Heart left ventricle (tissue), 13 donors: ENCODE data around the gene YY1AP1.

Source experiments
- CTCF ChIP-seq, 12 donors: fragments of 200-600 bp; sonication (generic) in 4 of 12; IDR thresholded peaks; one replicate each; pipeline versions ENCODE4 v1.5.0 to v1.8.0; 2018 to 2022; ENCODE audit warnings: antibody characterized with exemption in 12 of 12, mild to moderate bottlenecking in 5 of 12
- POLR2A ChIP-seq, 2 donors: fragments of 450-650 bp; IDR thresholded peaks; one replicate each; pipeline ENCODE4 v1.6.1; 2017; ENCODE audit warnings: antibody characterized with exemption in 2 of 2, mild to moderate bottlenecking in 2 of 2, moderate library complexity in 2 of 2
- donor health status: ischemic (EF 13 %, LVEDD 7.1; RV severe dilation, severe dysfunction).
- donor health status: DM: no; HTN: yes; CAD: no.
- donor health status: DM: no; HTN: no; CAD: no.
- donor health status: ischemic (EF 25% LVEDD 6.9; RV normal size, moderate dysfunction).
- donor health status: ischemic (EF 25% LVEDD 5.7; RV mildly dilated, moderate dysfunction).
- donor health status: ischemic (EF 35%, LVEDD 5.7; RV mildly dilated, moderate dysfunction).
- donor health status: nonischemic (EF 11% LVEDD 7.7; RV severe dilation, severe dysfunction).
- donor health status: DM: yes; HTN: yes; CAD: no.
- donor health status: PGD.
- donor health status: ischemic (EF 29% LVEDD 5.4; RV normal size, mild dysfunction).
- donor health status: nonischemic (EF 23%, LVEDD 6.1; RV moderate dilation, normal function).

GRCh38 chr1:155652951-155653350 is 35.6 kb downstream of the YY1AP1 start:
- TF ChIP-seq CTCF (IDR thresholded peaks at IDR 0.05) (no peak), POLR2A (IDR thresholded peaks at IDR 0.05) (no peak)
